Measurements from ENCODE around the gene MROH8.
"Not testable (repeated sequence)": the region's sequence is repeated elsewhere in the genome, so short reads cannot be mapped to it uniquely, and the experiment has no call there.

The MROH8 gene

DNA sequence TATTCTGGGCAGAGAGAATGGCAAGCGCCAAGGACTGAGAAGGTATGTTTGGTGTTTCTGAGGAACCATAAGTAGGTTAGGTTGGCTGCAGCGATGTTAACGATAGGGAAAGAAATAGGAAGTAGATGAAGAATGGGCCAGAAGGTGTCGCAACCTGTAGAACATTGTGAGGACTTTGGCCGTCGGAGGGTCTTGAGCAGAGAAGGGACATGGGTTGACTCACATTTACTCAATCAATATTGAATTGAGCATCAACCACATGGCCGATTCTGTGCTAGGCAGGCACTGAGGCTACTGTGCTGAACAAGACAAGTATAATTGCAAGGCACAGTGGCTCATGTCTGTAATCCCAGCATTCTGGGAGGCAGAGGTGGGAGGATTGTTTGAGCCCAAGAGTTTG, 27.1 kb downstream of the MROH8 start:
- no peak overlapping the region for H3K4me3 ChIP-seq (ENCODE audit: low read depth, low read length)
- TF ChIP-seq, protein P1, sequence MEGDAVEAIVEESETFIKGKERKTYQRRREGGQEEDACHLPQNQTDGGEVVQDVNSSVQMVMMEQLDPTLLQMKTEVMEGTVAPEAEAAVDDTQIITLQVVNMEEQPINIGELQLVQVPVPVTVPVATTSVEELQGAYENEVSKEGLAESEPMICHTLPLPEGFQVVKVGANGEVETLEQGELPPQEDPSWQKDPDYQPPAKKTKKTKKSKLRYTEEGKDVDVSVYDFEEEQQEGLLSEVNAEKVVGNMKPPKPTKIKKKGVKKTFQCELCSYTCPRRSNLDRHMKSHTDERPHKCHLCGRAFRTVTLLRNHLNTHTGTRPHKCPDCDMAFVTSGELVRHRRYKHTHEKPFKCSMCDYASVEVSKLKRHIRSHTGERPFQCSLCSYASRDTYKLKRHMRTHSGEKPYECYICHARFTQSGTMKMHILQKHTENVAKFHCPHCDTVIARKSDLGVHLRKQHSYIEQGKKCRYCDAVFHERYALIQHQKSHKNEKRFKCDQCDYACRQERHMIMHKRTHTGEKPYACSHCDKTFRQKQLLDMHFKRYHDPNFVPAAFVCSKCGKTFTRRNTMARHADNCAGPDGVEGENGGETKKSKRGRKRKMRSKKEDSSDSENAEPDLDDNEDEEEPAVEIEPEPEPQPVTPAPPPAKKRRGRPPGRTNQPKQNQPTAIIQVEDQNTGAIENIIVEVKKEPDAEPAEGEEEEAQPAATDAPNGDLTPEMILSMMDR (IDR thresholded peaks at IDR 0.05; ENCODE audit: low read depth, low read length) = no peak

DNA sequence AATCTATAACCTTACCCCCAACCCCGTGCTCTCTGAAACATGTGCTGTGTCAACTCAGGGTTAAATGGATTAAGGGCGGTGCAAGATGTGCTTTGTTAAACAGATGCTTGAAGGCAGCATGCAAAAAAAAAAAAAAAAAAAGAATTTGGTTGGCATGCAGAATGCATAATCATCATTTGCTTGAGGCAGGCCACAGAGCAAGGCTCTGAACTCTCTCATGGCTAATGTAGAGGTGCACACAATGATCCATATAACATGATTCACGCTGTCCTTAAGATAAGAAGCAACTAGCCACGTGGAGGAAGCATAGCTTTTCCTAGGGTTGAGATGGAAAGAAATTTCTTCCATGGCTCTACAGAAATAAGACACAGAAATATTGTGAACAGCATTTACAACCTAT, 27.8 kb downstream of the MROH8 start:
- TF ChIP-seq, protein P1 (IDR thresholded peaks at IDR 0.05; ENCODE audit: low read depth, low read length) = no peak
- H3K4me3 ChIP-seq (ENCODE audit: low read depth, low read length) = no peak overlapping the region

DNA sequence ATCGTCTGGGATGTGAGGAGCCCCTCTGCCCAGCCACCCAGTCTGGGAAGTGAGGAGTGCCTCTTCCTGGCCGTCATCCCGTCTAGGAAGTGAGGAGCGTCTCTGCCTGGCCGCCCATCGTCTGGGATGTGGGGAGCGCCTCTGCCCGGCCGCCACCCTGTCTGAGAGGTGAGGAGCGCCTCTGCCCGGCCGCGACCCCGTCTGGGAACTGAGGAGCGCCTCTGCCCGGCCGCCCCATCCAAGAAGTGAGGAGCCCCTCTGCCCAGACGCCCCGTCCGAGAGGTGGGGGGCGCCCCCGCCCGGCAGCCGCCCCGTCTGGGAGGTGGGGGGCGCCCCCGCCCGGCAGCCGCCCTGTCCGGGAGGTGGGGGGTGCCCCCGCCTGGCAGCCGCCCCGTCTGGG, 28.5 kb downstream of the MROH8 start:
- H3K4me3 ChIP-seq (ENCODE audit: low read depth, low read length) = not testable (repeated sequence)

DNA sequence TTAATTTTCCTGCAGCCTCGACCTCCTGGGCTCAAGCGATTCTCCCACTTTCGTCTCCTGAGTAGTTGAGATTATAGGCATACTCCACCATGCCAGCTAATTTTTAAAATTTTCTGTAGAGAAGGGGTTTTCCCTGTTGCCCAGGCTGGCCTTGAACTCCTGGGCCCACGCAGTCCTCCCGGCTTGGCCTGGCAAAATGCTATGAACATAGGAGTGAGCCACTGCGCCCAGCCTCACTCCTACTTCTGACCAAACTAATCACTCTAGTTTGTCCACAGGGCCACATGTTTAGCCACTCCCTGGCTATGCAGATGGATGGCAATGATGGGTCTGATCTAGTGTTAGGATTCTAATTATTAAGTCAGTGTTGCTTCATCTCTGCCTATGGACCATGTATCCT, 32.1 kb downstream of the MROH8 start:
- TF ChIP-seq, protein P1 (IDR thresholded peaks at IDR 0.05; ENCODE audit: low read depth, low read length) = no peak
- no peak overlapping the region for H3K4me3 ChIP-seq (ENCODE audit: low read depth, low read length)

DNA sequence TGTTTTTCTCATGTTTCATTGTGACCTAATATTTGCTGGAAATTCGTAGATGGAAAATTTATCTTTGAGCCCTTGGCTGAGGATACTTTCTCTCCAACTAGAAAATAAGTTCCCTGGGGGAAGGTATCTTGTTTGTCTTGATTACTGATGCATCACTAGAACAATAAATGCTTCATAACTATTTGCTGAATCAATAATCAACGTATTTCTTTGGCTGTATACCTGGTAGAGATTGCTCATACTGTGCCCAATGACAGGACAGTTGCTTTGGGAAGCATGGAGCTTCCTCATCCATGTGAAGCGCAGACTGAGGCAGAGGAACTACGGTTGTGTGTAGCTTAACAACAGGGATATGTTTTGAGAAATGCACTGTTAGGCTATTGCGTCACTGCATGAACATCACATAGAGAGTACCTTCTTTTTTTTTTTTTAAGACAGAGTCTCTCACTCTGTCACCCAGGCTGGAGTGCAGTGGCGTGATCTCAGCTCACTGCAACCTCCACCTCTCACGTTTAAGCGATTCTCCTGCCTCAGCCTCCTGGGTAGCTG, 34.4 kb downstream of the MROH8 start:
- TF ChIP-seq, protein P1 (IDR thresholded peaks at IDR 0.05; ENCODE audit: low read depth, low read length) = no peak

DNA sequence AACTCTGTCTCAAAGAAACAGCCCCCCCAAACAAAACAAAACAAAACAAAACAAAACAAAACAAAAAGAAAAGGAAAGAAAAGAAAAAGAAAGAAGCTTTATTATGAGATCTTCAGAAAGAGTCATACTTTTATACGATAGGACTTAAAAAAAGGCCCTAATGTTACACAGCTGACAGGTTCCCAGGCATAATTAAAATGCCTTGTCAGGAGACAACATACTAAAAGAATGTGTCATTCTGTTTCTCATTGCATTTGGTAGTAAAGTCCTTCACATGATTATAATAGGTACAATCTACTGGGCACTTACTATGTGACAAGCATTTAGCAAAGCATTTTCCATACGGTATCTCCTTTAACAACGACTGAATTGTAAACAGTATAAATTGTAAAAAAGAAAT, 36.6 kb downstream of the MROH8 start:
- TF ChIP-seq, protein P1 (IDR thresholded peaks at IDR 0.05; ENCODE audit: low read depth, low read length) = no peak
- H3K4me3 ChIP-seq (ENCODE audit: low read depth, low read length) = no peak overlapping the region

More for the DNA sequence above, 34.4 kb downstream of the MROH8 start:
- H3K4me3 ChIP-seq (ENCODE audit: low read depth, low read length) = no peak overlapping the region

DNA sequence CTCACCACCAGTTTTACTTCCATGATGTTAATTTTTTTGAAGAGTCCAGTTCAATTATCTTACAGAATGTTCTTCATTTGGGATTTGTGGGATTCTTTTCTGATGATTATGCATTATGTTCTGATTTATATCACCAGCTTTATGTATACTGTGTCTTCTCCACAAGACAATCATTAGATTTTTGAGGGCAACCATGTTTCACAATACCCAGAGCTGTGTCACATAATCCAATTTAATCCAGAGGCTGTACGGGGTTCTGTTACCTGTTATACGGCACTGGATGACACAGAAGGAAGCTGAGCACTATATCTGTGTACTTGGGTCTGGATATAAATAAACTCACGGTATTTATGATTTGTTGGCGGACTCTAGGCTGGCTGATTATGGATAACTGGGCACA, 41.8 kb downstream of the MROH8 start:
- TF ChIP-seq, protein P1 (IDR thresholded peaks at IDR 0.05; ENCODE audit: low read depth, low read length) = no peak
- H3K4me3 ChIP-seq (ENCODE audit: low read depth, low read length) = no peak overlapping the region

DNA sequence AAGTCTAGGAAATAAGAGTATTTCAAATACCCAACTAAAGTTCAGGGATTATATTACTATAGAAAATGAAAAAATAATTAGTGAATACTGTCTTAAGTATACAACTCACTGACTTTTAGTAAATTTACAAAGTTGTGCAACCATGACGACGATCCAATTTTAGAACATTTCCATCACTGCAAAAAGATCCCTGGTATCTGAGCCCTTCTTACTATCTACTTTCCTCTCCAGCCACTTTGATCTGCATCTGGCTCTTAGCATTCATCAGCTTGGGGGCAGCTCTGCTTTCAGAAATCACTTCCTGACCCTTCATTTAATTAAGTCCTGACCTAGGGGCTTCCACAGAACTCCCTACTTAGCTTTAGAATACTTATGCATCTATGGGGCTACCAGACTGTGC, 45.4 kb downstream of the MROH8 start:
- TF ChIP-seq, protein P1 (IDR thresholded peaks at IDR 0.05; ENCODE audit: low read depth, low read length) = no peak
- H3K4me3 ChIP-seq (ENCODE audit: low read depth, low read length) = no peak overlapping the region

All from WI38 (cell line).